GM10248 (cell line): Measurements from ENCODE around the gene ZNF569.
"Not testable (repeated sequence)": the region's sequence is repeated elsewhere in the genome, so short reads cannot be mapped to it uniquely, and the experiment has no call there.

Experiments used
- CTCF ChIA-PET: fragments of 300-600 bp; sonication (Branson Sonifier 250); formaldehyde crosslinking; extraction: SDS; loops from one replicate; lab custom pipeline; 2021; ENCODE audit warnings: antibody characterized with exemption; lab: Yijun Ruan, JAX
- POLR2A ChIA-PET: fragments of 350-650 bp; sonication (Branson Sonifier 250); formaldehyde crosslinking; extraction: SDS; loops from one replicate; lab custom pipeline; 2020; ENCODE audit warnings: antibody characterized with exemption; lab: Yijun Ruan, JAX
- DNase-seq: peaks from one replicate; pipeline ENCODE4 v3.0.0; 2012; ENCODE audit errors: extremely low spot score
- CTCF ChIP-seq: IDR thresholded peaks from 2 replicates; pipeline ENCODE4 v1.5.1; 2012; ENCODE audit warnings: mild to moderate bottlenecking, low read depth; ENCODE audit errors: extremely low read depth, missing control alignments, control extremely low read depth

Gene ZNF569

DNA sequence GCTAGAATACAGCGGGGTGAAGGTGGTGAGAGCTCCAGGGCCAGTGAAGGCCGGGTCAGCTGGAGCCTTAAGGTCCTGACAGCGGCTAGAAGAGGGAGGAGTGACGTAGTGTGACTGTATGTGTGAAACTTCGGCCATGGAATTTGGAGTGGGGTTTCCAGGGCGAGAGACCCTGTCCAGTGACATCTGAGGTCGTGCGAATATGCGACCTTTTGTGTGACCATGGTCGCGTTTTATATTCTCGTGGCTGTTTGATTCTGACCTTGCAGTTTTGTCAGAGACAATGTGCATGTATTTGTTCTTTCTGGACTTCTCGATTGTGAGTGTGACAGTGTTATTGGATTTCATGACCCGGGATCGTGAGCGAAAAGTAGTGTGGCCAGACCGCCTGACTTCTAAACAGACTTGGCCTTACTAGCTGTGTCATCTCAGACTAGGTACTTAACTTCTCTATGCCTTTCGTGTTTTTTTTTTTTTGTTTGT lies 405 bp upstream of the ZNF569 start:
- CTCF ChIA-PET = interaction anchor here (1.0 to 1.3 kb wide), 2 partner anchors 84 to 97 kb away, joined by 3 to 4 read pairs; no protein-coding TSS in a partner anchor
- POLR2A ChIA-PET = no interaction called here
- no peak for DNase-seq
- TF ChIP-seq CTCF = no peak

DNA sequence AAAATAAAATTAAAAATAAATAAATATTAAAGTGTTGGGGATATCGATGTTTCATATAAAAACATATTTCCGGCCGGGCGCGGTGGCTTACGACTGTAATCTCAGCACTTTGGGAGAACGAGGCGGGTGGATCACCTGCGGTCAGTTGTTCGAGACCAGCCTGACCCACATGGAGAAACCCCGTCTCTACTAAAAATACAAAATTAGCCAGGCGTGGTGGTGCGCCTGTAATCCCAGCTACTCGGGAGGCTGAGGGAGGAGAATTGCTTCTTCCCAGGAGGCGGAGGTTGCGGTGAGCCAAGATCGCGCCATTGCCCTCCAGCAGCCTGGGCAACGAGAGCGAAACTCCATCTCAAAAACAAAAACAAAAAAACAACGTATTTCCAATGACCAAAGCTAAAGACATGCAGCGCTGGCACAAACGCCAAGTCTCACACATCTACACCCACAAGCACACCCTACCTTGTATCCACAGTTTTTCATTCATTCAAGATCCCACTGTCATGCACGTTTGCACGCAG lies 907 bp downstream of the ZNF569 start:
- no peak for DNase-seq
- CTCF ChIA-PET = no interaction called here
- POLR2A ChIA-PET = no interaction called here
- TF ChIP-seq CTCF = no peak

- TF ChIP-seq CTCF = no peak
- no peak for DNase-seq
- ChIA-PET CTCF (no interaction called here), POLR2A (no interaction called here)
Observed at GRCh38 chr19:37452500-37453245, 14.6 kb downstream of the ZNF569 start.

DNA sequence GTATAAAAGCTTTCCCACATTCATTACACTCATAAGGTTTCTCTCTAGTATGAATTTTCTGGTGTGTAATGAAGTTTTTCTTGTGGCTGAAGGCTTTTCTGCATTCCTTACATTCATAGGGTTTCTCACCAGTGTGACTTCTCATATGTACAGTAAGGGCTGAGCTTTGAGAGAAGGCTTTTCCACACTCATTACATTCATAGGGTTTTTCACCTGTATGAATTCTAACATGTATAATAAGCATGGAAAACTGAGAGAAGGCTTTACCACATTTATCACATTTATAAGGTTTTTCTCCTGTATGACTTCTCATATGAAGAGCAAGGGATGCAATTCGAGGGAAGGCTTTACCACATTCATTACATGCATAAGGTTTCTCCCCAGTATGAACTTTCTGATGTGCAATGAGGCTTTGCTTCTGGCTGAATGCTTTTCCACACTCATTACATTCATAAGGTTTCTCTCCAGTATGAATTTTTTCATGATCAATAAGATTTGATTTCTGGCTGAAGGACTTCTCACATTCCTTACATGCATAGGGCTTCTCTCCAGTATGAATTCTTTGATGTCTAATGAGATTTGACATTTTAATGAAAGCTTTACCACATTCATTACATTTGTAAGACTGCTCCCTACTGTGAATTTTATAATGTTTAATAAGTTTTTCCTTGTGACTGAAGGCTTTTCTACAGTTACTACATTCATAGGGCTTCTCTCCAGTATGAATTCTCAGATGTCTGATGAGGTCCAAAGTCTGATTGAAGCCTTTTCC lies 53.7 kb downstream of the ZNF569 start:
- POLR2A ChIA-PET = no interaction called here
- DNase-seq = no peak
- CTCF ChIA-PET = no interaction called here
- TF ChIP-seq CTCF = no peak

DNA sequence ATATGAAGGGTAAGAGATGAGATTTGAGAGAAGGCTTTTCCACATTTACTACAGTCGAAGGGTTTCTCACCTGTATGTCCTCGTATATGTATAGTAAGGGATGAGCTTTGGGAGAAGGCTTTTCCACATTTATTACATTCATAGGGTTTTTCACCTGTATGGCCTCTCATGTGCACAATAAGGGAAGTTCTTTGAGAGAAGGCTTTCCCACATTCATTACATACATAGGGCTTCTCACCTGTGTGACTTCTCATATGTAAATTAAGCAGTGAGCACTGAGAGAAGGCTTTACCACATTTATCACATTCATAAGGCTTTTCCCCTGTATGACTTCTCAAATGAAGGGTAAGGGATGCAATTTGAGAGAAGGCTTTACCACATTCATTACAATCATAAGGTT lies 54.5 kb downstream of the ZNF569 start:
- TF ChIP-seq CTCF = no peak
- no peak for DNase-seq
- ChIA-PET POLR2A (no interaction called here), CTCF (no interaction called here)

DNA sequence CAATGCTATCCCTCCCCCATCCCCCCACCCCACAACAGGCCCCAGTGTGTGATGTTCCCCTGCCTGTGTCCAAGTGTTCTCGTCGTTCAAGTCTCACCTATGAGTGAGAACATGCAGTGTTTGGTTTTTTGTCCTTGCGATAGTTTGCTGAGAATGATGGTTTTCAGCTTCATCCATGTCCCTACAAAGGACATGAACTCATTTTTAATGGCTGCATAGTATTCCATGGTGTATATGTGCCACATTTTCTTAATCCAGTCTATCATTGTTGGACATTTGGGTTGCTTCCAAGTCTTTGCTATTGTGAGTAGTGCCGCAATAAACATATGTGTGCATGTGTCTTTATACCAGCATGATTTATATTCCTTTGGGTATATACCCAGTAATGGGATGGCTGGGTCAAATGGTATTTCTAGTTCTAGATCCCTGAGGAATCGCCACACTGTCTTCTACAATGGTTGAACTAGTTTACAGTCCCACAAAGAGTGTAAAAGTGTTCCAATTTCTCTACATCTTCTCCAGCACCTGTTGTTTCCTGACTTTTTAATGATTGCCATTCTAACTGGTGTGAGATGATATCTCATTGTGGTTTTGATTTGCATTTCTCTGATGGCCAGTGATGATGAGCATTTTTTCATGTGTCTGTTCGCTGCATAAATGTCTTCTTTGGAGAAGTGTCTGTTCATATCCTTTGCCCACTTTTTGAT lies 61.0 kb downstream of the ZNF569 start:
- POLR2A ChIA-PET, CTCF ChIA-PET, DNase-seq: not testable (repeated sequence)

- ChIA-PET CTCF (no interaction called here), POLR2A (interaction anchor here (0.5 kb wide), 1 partner anchor 492 kb away, joined by 3 read pairs; no protein-coding TSS in a partner anchor)
- no peak for DNase-seq
- no peak for TF ChIP-seq CTCF
Observed at GRCh38 chr19:37403403-37403802, 63.8 kb downstream of the ZNF569 start.
